ENCODE data around the gene USP13. TPM values are rescaled to one million over a fixed set of nuclear protein-coding genes. Genes with fewer than 3 reads are reported as not detected.
A peak's percentile ranks its signal among the peaks of the same experiment; 100 is the strongest.

The USP13 gene
- total RNA-seq, 2 donors from 2014 or later: 75.9 to 89.7 TPM

GRCh38 chr3:179661777-179662176 is 8.9 kb downstream of the USP13 start:
- Histone ChIP-seq H3K27ac (peak overlapping the region in 1 of 2 donors; percentile 9), H3K4me1 (peaks cover 0 to 60% of the 10 kb centered on the region in 2 donors)

GRCh38 chr3:179663093-179663492 is 10.3 kb downstream of the USP13 start:
- TF ChIP-seq, protein P1, sequence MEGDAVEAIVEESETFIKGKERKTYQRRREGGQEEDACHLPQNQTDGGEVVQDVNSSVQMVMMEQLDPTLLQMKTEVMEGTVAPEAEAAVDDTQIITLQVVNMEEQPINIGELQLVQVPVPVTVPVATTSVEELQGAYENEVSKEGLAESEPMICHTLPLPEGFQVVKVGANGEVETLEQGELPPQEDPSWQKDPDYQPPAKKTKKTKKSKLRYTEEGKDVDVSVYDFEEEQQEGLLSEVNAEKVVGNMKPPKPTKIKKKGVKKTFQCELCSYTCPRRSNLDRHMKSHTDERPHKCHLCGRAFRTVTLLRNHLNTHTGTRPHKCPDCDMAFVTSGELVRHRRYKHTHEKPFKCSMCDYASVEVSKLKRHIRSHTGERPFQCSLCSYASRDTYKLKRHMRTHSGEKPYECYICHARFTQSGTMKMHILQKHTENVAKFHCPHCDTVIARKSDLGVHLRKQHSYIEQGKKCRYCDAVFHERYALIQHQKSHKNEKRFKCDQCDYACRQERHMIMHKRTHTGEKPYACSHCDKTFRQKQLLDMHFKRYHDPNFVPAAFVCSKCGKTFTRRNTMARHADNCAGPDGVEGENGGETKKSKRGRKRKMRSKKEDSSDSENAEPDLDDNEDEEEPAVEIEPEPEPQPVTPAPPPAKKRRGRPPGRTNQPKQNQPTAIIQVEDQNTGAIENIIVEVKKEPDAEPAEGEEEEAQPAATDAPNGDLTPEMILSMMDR (IDR thresholded peaks at IDR 0.05): no peak
- no peak for DNase-seq (ENCODE audit: low spot score)
- Histone ChIP-seq H3K27ac (peak overlapping the region in 1 of 2 donors; percentile 84), H3K4me3 (no peak overlapping the region), H3K27me3 (no peaks in the 10 kb centered on the region), H3K36me3 (no peaks in the 10 kb centered on the region), H3K9me3 (no peaks in the 10 kb centered on the region), H3K4me1 (peaks cover 0 to 63% of the 10 kb centered on the region in 2 donors)

More at GRCh38 chr3:179661777-179662176, 8.9 kb downstream of the USP13 start:
- H3K36me3 ChIP-seq: no peaks in the 10 kb centered on the region
- no peaks in the 10 kb centered on the region for H3K9me3 ChIP-seq
- H3K27me3 ChIP-seq: no peaks in the 10 kb centered on the region
- DNase-seq (ENCODE audit: low spot score): no peak
- TF ChIP-seq, protein P1 (IDR thresholded peaks at IDR 0.05): no peak
- H3K4me3 ChIP-seq: no peak overlapping the region

GRCh38 chr3:179666030-179666429 is 13.2 kb downstream of the USP13 start:
- Histone ChIP-seq H3K27ac (peak overlapping the region; percentile 45 to 84), H3K4me1 (peaks cover 0 to 65% of the 10 kb centered on the region in 2 donors), H3K36me3 (no peaks in the 10 kb centered on the region), H3K4me3 (no peak overlapping the region), H3K9me3 (no peaks in the 10 kb centered on the region), H3K27me3 (no peaks in the 10 kb centered on the region)
- TF ChIP-seq, protein P1 (IDR thresholded peaks at IDR 0.05): no peak
- DNase-seq (ENCODE audit: low spot score): no peak

DNA sequence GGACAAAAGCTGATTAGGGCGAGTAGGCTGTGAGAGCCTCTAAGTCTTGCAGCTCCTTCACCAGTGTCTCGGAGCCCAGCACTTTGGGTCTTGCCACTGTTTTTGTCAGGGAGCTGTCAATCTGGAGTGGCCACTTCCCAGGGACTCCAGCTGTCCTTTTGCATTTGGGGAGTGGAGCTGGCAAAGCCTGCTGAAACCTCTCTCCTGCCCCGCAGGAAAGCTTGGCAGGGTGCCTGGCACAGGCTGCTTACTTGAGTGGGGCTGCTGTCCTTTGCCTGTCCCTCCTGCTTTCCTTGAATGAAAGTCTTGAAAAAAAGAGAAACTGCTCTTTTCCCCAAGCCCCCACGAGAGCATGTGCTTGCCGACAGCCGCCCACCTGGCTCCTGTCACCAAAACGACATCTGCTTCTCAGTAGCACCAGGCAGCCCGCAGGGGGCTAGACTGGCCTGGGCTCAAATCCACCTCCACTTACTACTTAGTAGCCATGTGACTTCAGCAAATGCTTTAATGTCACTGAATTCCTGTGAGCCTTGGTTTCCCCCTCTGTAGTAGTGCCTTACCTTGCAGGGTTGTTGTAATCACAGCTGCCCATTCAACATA is 13.7 kb downstream of the USP13 start:
- TF ChIP-seq, protein P1 (IDR thresholded peaks at IDR 0.05): no peak
- no peak for DNase-seq (ENCODE audit: low spot score)
- Histone ChIP-seq H3K27me3 (no peaks in the 10 kb centered on the region), H3K9me3 (no peaks in the 10 kb centered on the region), H3K4me3 (no peak overlapping the region), H3K27ac (peak overlapping the region; percentile 45 to 84), H3K4me1 (peaks cover 0 to 69% of the 10 kb centered on the region in 2 donors), H3K36me3 (no peaks in the 10 kb centered on the region)

GRCh38 chr3:179668429-179668828 is 15.6 kb downstream of the USP13 start:
- H3K27ac ChIP-seq: no peak overlapping the region
- peaks cover 0 to 63% of the 10 kb centered on the region in 2 donors for H3K4me1 ChIP-seq
- no peaks in the 10 kb centered on the region for H3K36me3 ChIP-seq
- no peak for DNase-seq (ENCODE audit: low spot score)
- no peak overlapping the region for H3K4me3 ChIP-seq
- H3K9me3 ChIP-seq: no peaks in the 10 kb centered on the region
- H3K27me3 ChIP-seq: no peaks in the 10 kb centered on the region
- TF ChIP-seq, protein P1 (IDR thresholded peaks at IDR 0.05): no peak

DNA sequence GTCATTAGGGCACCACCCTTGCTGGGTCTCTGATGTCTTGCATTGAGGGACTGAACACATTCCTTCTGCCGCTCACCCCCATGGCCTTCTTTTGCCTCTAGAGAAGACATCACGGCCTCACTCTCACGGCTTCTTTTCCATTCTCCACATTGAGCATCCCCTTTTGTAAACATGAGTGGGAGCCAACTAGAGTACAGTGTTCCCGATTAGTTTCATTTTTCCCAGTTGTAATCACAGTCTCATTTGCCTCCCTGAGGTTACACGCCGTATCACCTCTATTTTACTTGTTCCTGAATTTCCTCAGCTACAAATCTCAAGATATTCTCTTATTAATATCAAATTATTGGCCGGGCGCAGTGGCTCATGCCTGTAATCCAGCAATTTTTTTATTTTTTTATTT is 17.5 kb downstream of the USP13 start:
- DNase-seq (ENCODE audit: low spot score): no peak
- TF ChIP-seq, protein P1 (IDR thresholded peaks at IDR 0.05): no peak
- H3K27ac ChIP-seq: peak overlapping the region in 1 of 2 donors; percentile 4
- no peaks in the 10 kb centered on the region for H3K9me3 ChIP-seq
- no peaks in the 10 kb centered on the region for H3K36me3 ChIP-seq
- peaks cover 0 to 50% of the 10 kb centered on the region in 2 donors for H3K4me1 ChIP-seq
- H3K27me3 ChIP-seq: no peaks in the 10 kb centered on the region
- H3K4me3 ChIP-seq: no peak overlapping the region
